NCI-H748 treated with DMSO at 0.1 percent for 48 hours (cell line): ENCODE results near the gene KCNMA1.

Source experiments
- DNase-seq: peaks from one replicate; lab custom pipeline; 2025; lab: John Stamatoyannopoulos, UW

The KCNMA1 gene

GRCh38 chr10:76939933-76940468, 697.6 kb downstream of the KCNMA1 start:
- DNase-seq: peak; percentile 52

- no peak for DNase-seq
These were observed 700.4 kb downstream of the KCNMA1 start for GRCh38 chr10:76937181-76937600.

- no peak for DNase-seq
These were observed 701.5 kb downstream of the KCNMA1 start for GRCh38 chr10:76935941-76936613.

GRCh38 chr10:76928565-76928964, 709.0 kb downstream of the KCNMA1 start:
- DNase-seq: no peak

- DNase-seq: no peak
These were observed 711.8 kb downstream of the KCNMA1 start for GRCh38 chr10:76925636-76926405.

- DNase-seq: no peak
These were observed 714.9 kb downstream of the KCNMA1 start for GRCh38 chr10:76922666-76923065.

GRCh38 chr10:76921383-76922010, 716.1 kb downstream of the KCNMA1 start:
- no peak for DNase-seq

- DNase-seq: no peak
These were observed 717.0 kb downstream of the KCNMA1 start for GRCh38 chr10:76920581-76920980.

GRCh38 chr10:76918106-76918505, 719.5 kb downstream of the KCNMA1 start:
- DNase-seq: no peak

- DNase-seq: no peak
These were observed 720.5 kb downstream of the KCNMA1 start for GRCh38 chr10:76917071-76917470.

- no peak for DNase-seq
These were observed 721.1 kb downstream of the KCNMA1 start for GRCh38 chr10:76916536-76916935.

- DNase-seq: no peak
These were observed 722.3 kb downstream of the KCNMA1 start for GRCh38 chr10:76915316-76915715.

- no peak for DNase-seq
These were observed 726.4 kb downstream of the KCNMA1 start for GRCh38 chr10:76911184-76911583.

GRCh38 chr10:76910184-76910962, 727.2 kb downstream of the KCNMA1 start:
- no peak for DNase-seq

- no peak for DNase-seq
These were observed 731.4 kb downstream of the KCNMA1 start for GRCh38 chr10:76906256-76906655.

- no peak for DNase-seq
These were observed 732.4 kb downstream of the KCNMA1 start for GRCh38 chr10:76905251-76905650.

GRCh38 chr10:76903387-76903945, 734.1 kb downstream of the KCNMA1 start:
- no peak for DNase-seq

GRCh38 chr10:76902949-76903348, 734.7 kb downstream of the KCNMA1 start:
- peak; percentile 31 for DNase-seq

GRCh38 chr10:76901701-76902100, 735.9 kb downstream of the KCNMA1 start:
- no peak for DNase-seq

- DNase-seq: no peak
These were observed 738.1 kb downstream of the KCNMA1 start for GRCh38 chr10:76899490-76899889.

GRCh38 chr10:76892766-76893479, 744.7 kb downstream of the KCNMA1 start:
- DNase-seq: no peak
